Measurements from ENCODE around the gene CSNK1D. TPM values are rescaled to one million over a fixed set of nuclear protein-coding genes. Genes with fewer than 3 reads are reported as not detected.

Gene CSNK1D
- total RNA-seq, 1 experiment from 2014 or later = 234 TPM

DNA sequence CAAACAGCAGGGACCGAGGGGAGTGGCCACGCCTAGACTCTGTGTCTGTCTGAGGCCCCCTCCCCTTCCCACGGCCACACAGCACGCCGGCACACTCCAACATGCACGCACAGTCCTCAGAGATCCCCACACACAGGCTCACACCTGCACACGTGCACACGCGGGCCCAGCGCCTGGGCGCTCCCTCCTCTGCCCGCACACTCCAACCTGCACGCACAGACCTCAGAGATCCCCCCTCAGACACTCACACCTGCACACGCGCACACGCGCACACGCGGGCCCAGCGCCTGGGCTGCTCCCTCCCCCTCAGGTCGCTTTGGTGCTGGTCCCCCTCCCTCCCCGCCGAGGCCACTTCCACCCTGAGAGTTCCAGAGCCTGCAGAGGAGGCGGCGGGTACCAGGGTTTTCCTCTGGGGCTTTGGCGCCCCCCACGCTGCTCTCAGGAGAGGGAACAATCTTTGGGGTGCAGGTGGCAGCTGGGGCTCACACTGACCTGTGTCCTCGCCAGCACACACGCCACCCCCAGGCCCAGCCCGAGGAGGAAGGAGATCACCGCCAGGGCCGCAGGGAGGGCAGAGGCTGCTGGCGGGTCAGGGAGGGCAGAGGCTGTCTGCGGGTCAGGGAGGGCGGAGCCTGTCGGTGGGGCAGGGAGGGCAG, 42.3 kb upstream of the CSNK1D start:
- no peaks in the 10 kb centered on the region; the same call in 1 of the 2 replicates for H3K4me1 ChIP-seq (ENCODE audit: control insufficient read depth, insufficient read depth, low read length)
- no peak overlapping the region for H3K4me3 ChIP-seq (ENCODE audit: low read depth in 2 of 2, low read length in 2 of 2)
- peak; percentile 24; the same call in 1 of the 2 replicates for ATAC-seq
- in situ Hi-C loops (cut with HindIII; ENCODE audit: low pct_unique_long_range_greater_than_20kb, low sequenced_read_pairs) = no loop called here
- H3K27me3 ChIP-seq (ENCODE audit: control insufficient read depth, insufficient read depth, low read length) = no peaks in the 10 kb centered on the region
- no peaks in the 10 kb centered on the region for H3K9me3 ChIP-seq (ENCODE audit: control insufficient read depth, insufficient read depth, low read depth, low read length)
- no TSS peak for BruUV-seq (replicated peaks)
- intact Hi-C loops (cut with micrococcal nuclease; ENCODE audit: unreplicated experiment) = no loop called here
- TF ChIP-seq TCF7L2 (IDR thresholded peaks at IDR 0.05; ENCODE audit: low read depth, low read length) = no peak
- no peak for TF ChIP-seq SIN3A (IDR thresholded peaks at IDR 0.05; ENCODE audit: borderline replicate concordance, insufficient read depth, low read depth, low read length)
- TF ChIP-seq, protein P1, sequence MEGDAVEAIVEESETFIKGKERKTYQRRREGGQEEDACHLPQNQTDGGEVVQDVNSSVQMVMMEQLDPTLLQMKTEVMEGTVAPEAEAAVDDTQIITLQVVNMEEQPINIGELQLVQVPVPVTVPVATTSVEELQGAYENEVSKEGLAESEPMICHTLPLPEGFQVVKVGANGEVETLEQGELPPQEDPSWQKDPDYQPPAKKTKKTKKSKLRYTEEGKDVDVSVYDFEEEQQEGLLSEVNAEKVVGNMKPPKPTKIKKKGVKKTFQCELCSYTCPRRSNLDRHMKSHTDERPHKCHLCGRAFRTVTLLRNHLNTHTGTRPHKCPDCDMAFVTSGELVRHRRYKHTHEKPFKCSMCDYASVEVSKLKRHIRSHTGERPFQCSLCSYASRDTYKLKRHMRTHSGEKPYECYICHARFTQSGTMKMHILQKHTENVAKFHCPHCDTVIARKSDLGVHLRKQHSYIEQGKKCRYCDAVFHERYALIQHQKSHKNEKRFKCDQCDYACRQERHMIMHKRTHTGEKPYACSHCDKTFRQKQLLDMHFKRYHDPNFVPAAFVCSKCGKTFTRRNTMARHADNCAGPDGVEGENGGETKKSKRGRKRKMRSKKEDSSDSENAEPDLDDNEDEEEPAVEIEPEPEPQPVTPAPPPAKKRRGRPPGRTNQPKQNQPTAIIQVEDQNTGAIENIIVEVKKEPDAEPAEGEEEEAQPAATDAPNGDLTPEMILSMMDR (IDR thresholded peaks at IDR 0.05) = no peak
- TF ChIP-seq, protein P2, sequence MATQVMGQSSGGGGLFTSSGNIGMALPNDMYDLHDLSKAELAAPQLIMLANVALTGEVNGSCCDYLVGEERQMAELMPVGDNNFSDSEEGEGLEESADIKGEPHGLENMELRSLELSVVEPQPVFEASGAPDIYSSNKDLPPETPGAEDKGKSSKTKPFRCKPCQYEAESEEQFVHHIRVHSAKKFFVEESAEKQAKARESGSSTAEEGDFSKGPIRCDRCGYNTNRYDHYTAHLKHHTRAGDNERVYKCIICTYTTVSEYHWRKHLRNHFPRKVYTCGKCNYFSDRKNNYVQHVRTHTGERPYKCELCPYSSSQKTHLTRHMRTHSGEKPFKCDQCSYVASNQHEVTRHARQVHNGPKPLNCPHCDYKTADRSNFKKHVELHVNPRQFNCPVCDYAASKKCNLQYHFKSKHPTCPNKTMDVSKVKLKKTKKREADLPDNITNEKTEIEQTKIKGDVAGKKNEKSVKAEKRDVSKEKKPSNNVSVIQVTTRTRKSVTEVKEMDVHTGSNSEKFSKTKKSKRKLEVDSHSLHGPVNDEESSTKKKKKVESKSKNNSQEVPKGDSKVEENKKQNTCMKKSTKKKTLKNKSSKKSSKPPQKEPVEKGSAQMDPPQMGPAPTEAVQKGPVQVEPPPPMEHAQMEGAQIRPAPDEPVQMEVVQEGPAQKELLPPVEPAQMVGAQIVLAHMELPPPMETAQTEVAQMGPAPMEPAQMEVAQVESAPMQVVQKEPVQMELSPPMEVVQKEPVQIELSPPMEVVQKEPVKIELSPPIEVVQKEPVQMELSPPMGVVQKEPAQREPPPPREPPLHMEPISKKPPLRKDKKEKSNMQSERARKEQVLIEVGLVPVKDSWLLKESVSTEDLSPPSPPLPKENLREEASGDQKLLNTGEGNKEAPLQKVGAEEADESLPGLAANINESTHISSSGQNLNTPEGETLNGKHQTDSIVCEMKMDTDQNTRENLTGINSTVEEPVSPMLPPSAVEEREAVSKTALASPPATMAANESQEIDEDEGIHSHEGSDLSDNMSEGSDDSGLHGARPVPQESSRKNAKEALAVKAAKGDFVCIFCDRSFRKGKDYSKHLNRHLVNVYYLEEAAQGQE (IDR thresholded peaks at IDR 0.05; ENCODE audit: insufficient read depth in 1 of 2, low read depth in 2 of 2, low read length in 1 of 2) = no peak
- TF ChIP-seq POLR2AphosphoS5 (IDR thresholded peaks at IDR 0.05; ENCODE audit: low read depth, low read length) = no peak
- ChIA-PET CTCF (no interaction called here), POLR2A (no interaction called here)
- H3K27ac ChIP-seq (ENCODE audit: low read length) = no peak overlapping the region
- no peak for DNase-seq (ENCODE audit: low read depth, low spot score)
- no peaks in the 10 kb centered on the region for H3K36me3 ChIP-seq (ENCODE audit: control insufficient read depth, insufficient read depth, low read length)

DNA sequence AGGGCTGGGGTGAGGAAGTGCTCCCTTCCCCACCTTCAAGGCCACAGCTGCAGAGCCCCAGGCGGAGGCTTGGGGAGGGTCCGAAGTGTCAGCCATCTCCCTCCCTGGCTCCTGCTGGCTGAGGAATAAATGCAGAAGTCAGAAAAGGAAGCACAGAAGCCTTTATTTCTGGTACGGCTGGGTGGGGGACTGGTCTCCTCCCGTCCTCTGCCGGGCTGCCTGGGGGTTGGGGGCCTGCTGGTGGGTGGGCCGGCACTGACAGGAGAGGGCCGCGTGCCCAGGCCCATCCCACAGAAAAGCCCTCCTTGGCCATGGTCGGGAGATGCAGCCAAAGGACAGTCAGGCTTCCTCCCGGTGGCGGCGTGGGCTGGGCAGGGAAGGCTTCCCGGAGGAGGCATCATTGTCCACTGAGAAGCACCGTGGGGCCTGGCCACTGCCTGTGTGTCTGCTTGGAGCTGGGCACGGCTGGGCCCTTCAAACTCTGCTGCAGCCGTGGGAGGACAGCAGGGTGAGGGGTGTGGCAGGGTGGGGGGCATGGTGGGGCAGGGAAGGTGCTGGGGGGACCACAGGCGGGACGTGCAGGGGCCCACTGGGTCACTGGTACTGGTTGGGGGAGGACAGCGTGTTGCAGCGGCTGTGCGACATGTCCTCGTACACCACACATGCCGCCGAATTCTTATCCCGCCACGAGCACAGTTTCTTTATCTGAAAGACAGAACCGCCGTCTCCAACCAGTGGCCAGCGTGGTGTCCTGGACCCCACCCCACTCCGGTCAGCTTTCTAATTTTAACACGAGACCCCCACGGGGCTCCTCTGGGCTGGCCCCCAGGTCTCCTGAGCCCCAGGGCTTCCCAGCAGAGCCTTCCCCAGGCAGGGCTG, 41.5 kb upstream of the CSNK1D start:
- ChIA-PET CTCF (no interaction called here), POLR2A (no interaction called here)
- in situ Hi-C loops (cut with HindIII; ENCODE audit: low pct_unique_long_range_greater_than_20kb, low sequenced_read_pairs) = no loop called here
- BruUV-seq (replicated peaks) = no TSS peak
- DNase-seq (ENCODE audit: low read depth, low spot score) (no peak), ATAC-seq (no peak)
- intact Hi-C loops (cut with micrococcal nuclease; ENCODE audit: unreplicated experiment) = no loop called here
- Histone ChIP-seq H3K36me3 (ENCODE audit: control insufficient read depth, insufficient read depth, low read length) (no peaks in the 10 kb centered on the region), H3K27ac (ENCODE audit: low read length) (no peak overlapping the region), H3K9me3 (ENCODE audit: control insufficient read depth, insufficient read depth, low read depth, low read length) (no peaks in the 10 kb centered on the region), H3K4me1 (ENCODE audit: control insufficient read depth, insufficient read depth, low read length) (no peaks in the 10 kb centered on the region), H3K27me3 (ENCODE audit: control insufficient read depth, insufficient read depth, low read length) (no peaks in the 10 kb centered on the region), H3K4me3 (ENCODE audit: low read depth in 2 of 2, low read length in 2 of 2) (no peak overlapping the region)
- TF ChIP-seq POLR2AphosphoS5 (IDR thresholded peaks at IDR 0.05; ENCODE audit: low read depth, low read length) (no peak), TCF7L2 (IDR thresholded peaks at IDR 0.05; ENCODE audit: low read depth, low read length) (no peak), SIN3A (IDR thresholded peaks at IDR 0.05; ENCODE audit: borderline replicate concordance, insufficient read depth, low read depth, low read length) (no peak)
- TF ChIP-seq, protein P1 (IDR thresholded peaks at IDR 0.05) = no peak
- TF ChIP-seq, protein P2 (IDR thresholded peaks at IDR 0.05; ENCODE audit: insufficient read depth in 1 of 2, low read depth in 2 of 2, low read length in 1 of 2) = no peak

Measured in Panc1 (cell line).